ENCODE measurements around the gene MYH11. TPM values are rescaled to one million over a fixed set of nuclear protein-coding genes. Genes with fewer than 3 reads are reported as not detected.

Gene MYH11
- total and polyA plus RNA-seq, 2 of the 13 experiments (the other 11 are each of a cell fraction or from before 2014, with no cell fraction given): not detected

- TF ChIP-seq DZIP1 (CRISPR knock-in tag; IDR thresholded peaks at IDR 0.05): no peak
- TF ChIP-seq ZNF720 (CRISPR knock-in tag; IDR thresholded peaks at IDR 0.05): no peak
These were observed 28.8 kb upstream of the MYH11 start (continued) for GRCh38 chr16:15885560-15886001.

- ChIA-PET POLR2A (no interaction called here), CTCF (ENCODE audit: low intra/inter-chr PET ratio, low total read pairs) (no interaction called here)
- TF ChIP-seq ATRX (CRISPR knock-in tag; IDR thresholded peaks at IDR 0.05; ENCODE audit: borderline replicate concordance) (no peak), PRDM4 (CRISPR knock-in tag; IDR thresholded peaks at IDR 0.05; ENCODE audit: borderline replicate concordance) (no peak), RORA (CRISPR knock-in tag; IDR thresholded peaks at IDR 0.05) (no peak), MYC (CRISPR knock-in tag; IDR thresholded peaks at IDR 0.05; ENCODE audit: borderline replicate concordance) (no peak), NFIC (IDR thresholded peaks at IDR 0.05; ENCODE audit: low read length) (no peak), ZBTB39 (CRISPR knock-in tag; IDR thresholded peaks at IDR 0.05) (no peak), GATAD2A (CRISPR knock-in tag; IDR thresholded peaks at IDR 0.05) (no peak), DNMT1 (CRISPR knock-in tag; IDR thresholded peaks at IDR 0.05) (no peak), ZSCAN25 (CRISPR knock-in tag; IDR thresholded peaks at IDR 0.05) (no peak)
- Histone ChIP-seq H3K4me2 (ENCODE audit: low read depth, low read length) (no peak overlapping the region), H3K9me3 (ENCODE audit: low read length) (no peaks in the 10 kb centered on the region), H4K20me1 (ENCODE audit: insufficient read depth, low read length) (no peaks in the 10 kb centered on the region), H3K4me3 (replicated peaks in 1 of 3; ENCODE audit: insufficient read depth in 1 of 3, low read depth in 2 of 3, low read length in 3 of 3) (no peak overlapping the region), H3K79me2 (ENCODE audit: insufficient read depth, low read length) (peaks cover 37% of the 10 kb centered on the region), H3K27ac (ENCODE audit: extremely low read length, insufficient read depth, low read length) (no peak overlapping the region), H3K36me3 (replicated peaks in 1 of 2; ENCODE audit: control insufficient read depth in 1 of 2, insufficient read depth in 2 of 2, low read length in 2 of 2) (peaks cover 12 to 37% of the 10 kb centered on the region in 2 experiments), H3K9ac (ENCODE audit: insufficient read depth, low read depth, low read length) (no peak overlapping the region), H3K4me1 (ENCODE audit: insufficient read depth, low read length) (peaks cover 40% of the 10 kb centered on the region), H3K27me3 (ENCODE audit: control insufficient read depth in 1 of 2, insufficient read depth in 2 of 2, low read length in 2 of 2) (no peaks in the 10 kb centered on the region), H2AFZ (ENCODE audit: low read length) (no peak overlapping the region)
- DNase-seq (ENCODE audit: low spot score) (no peak), ATAC-seq (no peak), FAIRE-seq (no peak)
- in situ Hi-C loops (cut with HindIII; ENCODE audit: extremely low pct_ligation_motif_present, low pct_unique_long_range_greater_than_20kb): no loop called here
- intact Hi-C loops (cut with micrococcal nuclease; ENCODE audit: unreplicated experiment): no loop called here
- BruUV-seq (replicated peaks): no TSS peak
- WGBS (ENCODE audit: low lambda C conversion rate): 97% methylated on average over 3 of the region's 3 CpGs
These were observed 25.7 kb upstream of the MYH11 start for GRCh38 chr16:15882563-15882962.

Data from HepG2 (cell line).